Measurements from ENCODE around the gene ODAD4.

The ODAD4 gene

DNA sequence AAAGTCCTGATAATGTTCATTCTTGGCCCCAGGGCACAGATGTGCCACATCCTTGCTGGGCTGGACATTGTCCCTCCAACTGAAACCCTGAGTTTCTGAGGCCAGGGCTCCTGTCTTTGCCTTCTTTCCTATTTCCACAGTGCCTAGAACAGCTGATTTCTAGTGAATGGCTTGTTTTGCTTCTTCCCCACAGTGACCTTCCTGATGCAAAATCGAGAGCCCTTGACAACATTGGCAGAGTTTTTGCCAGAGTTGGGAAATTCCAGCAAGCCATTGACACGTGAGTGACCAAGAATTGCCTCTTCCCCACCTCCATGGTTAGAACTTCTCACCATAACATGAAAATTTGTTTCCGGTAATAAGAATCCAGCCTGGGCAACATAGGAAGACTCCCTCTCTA lies 14.5 kb downstream of the ODAD4 start:
- DNase-seq: no peak

DNA sequence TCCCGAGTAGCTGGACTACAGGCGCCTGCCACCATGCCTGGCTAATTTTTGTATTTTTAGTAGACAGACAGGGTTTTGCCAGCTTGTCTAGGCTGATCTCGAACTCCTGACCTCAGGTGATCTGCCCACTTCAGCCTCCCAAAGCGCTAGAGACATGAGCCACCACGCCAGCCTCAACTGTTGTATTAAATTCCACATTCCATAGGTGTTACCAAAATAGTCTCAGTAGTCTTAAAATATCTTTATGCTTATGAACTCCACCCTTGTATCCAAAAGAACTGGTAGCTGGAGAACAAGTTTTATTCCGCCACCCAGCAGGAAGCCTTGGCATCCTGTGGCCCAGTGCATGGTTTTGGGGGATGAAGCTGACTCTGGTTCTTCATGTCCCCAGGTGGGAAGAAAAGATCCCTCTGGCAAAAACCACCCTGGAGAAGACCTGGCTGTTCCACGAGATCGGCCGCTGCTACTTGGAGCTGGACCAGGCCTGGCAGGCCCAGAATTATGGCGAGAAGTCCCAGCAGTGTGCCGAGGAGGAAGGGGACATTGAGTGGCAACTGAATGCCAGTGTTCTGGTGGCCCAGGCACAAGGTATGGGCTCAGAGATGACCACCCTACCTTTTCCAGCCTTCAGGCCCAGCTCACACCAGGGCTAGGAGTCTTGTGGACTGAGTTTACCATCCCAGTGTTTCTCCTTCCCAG lies 18.5 kb downstream of the ODAD4 start:
- DNase-seq: no peak

- no peak for DNase-seq
Observed at GRCh38 chr17:41956522-41956921, 26.1 kb downstream of the ODAD4 start.

- DNase-seq: no peak
Observed at GRCh38 chr17:41957031-41957868, 26.8 kb downstream of the ODAD4 start.

DNA sequence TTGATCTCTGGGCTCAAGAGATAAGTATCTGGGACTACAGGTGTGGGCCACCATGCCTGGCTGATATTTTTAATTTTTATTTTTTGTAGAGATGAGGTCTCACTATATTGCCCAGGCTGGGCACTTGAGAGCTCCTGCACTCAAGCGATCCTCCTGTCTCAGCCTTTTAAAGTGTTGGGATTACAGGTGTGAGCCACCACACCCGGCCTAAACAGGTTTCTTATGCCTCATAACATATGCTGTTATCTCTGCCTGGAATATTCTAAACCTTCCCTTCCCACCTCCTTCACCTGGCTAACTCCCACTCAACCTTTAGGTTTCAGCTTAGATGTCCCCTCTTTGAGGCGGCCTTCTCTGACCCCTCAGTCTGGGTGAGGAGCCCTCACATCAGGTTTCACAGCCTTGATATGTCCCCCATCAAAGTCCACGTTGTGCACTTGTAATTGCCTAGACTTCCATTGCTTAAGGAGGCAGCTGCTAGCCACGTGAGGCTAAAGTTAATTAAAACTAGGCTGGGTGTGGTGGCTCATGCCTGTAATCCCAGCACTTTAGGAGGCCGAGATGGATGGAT lies 27.5 kb downstream of the ODAD4 start:
- no peak for DNase-seq

DNA sequence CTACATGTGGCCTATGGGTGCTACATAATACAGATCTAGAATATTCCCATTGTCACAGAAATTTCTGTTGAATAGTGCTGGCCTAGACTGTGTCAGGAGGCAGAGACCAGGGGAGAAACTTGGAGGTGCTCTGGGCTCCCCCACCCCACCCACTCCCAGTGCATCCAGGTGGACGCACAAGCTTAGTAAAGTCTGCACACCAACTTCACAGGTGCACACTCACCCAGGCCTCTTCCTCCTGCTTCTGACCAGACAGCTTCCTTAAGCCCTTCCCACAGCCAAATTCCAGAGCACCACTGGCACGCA lies 28.6 kb downstream of the ODAD4 start:
- DNase-seq: no peak

DNA sequence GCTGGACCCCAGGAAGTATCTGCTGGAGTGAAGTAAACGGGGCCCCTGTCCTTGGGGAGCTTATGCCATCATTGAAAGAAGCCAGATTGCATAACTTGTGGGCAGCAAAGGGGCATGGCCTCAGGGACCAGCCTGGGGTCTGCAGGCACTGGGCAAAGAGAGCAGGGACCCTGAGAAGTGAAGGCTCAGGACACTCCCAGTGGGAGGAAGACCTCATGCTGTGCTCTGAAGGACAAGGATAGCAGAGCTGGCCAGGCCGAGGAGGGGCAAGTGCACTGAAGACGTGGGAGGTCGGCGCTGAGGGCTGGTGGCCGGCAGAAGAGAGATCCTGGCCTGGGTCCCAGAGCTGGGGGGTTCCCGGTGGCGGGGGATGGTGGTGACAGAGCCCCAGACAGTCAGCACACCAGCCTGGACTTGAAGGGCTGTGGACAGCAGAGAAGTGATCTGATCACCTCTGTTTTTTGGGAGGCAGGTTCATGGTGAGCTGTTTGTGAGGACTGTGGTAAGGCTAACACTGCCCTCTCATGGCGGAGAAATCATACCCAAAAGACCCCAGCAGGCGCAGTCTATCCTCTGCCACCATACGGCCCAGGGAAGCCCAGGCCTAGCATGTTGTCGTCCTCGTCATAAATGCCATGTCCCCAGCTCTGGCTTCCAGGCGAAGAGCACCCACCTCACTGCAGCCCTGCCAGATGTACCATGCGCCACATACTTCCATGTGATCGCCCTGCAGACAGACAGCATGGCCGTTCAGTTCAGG lies 29.1 kb downstream of the ODAD4 start:
- DNase-seq: peak; percentile 21

DNA sequence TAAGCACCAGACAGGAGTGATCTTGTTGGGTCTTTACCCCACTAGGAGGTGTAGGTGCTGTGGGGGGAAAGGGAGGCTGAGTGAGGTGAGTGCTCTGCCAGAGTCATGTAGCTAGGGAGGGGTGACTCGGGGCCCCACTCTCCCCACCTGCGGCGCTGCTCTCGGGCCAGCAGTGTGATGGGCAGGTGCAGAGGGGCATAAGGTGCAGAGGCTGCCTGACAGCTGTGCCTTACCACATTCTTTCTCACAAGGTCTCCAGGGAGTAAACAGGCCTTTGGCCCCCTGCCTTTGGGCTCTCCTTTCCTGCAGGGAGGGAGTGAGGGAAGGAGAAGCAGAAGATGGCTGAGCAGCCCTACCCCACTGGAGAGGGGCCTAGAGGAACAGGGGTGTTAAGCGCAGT lies 31.7 kb downstream of the ODAD4 start:
- DNase-seq: no peak

DNA sequence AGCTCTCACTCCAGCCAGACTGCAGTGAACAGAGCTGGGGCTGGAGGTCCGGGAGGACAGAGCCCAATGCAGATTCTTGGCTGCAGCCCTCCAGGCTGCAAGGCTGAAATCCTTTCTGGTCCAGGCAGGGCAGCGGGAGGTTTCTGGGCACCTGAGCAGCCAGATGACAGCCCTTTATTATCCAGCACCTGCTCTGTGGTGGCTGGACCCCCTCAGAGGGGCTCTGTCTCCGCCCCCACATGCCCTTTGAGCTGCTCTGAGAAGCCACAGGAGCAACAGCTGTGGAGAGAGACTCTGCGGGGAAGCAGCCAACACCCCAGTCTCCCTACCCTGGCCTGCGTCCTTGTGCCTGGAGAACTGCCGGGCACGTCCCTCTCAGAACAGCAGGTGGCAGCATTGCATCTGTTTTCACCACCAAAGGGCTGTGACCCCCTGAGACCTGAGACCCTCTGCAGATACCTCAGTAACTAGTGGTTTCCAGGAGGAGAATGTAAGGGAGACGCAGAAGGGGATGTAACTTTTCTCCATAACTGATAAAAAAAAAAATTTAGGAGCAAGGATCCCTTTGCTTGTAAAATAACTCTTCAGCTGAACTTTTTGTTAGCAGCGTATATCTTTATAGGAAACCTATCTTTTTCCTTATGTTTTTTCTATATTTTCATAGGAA lies 32.5 kb downstream of the ODAD4 start:
- DNase-seq: peak; percentile 34

DNA sequence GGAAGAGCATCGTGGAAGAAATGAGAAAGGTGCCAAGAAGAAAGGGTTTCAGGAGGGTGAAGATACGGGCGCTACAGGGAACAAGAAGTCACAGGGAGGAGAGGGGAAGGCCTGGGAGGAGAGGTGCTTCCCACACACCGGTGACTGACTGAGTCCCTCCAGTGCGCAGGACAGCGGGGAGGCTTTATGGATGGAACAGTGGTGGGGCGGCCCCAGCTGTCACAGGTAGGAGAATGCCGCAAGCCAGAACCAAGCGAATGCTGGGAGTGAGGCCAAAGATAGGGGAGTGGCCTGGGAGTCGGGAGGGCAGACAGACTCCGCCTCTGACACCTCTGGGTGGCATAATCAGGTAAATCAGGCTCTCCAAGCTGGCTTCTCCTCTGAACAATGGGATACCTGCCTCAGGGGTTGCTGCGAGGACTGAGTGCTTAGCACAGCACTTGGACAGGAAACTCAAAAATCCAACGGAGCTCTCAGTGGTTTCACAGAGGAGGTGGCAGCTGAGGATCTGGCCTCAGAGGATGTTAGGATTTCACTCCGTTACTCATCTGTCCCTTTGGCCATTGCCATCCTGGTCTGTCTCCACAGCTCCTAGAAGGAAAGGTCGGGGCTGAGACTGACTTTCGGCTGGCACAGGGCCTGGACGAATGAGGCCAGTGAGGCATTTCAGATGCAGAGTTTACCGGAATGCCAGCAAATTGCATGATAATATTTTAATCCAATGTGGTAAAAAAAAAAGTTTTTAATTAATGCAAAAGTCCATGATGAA lies 35.5 kb downstream of the ODAD4 start:
- DNase-seq: peak; percentile 37

DNA sequence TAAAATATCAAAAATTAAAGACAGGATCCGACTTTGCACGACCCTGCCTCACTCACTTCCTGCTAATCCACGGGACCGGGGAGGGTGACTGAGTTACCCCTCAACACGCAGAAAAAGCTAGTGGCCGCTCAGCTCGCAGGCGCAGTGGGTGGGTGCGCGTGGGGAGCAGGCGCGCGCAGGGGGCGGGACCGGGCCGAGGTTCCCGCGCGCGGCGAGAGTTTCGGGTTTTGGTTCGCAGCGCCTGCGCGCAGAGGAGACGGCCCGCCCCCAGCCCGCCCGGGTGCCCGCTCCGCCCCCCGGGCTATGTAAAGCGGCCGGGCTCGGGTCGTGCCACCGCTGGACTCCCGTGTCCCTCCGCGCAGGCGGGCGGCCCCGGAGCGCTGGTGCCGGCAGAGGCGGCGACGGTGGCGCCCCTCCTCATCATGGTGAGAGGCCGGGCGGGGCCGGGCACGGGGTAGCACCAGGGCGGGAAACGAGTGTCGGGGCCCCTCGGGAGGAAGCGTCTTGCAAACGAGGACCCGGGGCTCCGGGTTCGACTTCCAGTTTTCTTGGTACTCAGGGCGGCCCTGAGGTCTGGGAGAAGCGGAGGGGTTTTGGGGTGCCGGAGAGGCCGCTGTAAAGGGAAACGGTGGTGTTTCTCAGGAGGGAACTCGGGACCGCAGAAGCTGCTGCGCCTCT lies 36.2 kb downstream of the ODAD4 start, which contains the start of gene CNP:
TSS of gene CNP (plus strand) at position 333 of the 678 bp plus-strand sequence. CDS start at position 423, 90 bp downstream.
- DNase-seq: peak; percentile 82

DNA sequence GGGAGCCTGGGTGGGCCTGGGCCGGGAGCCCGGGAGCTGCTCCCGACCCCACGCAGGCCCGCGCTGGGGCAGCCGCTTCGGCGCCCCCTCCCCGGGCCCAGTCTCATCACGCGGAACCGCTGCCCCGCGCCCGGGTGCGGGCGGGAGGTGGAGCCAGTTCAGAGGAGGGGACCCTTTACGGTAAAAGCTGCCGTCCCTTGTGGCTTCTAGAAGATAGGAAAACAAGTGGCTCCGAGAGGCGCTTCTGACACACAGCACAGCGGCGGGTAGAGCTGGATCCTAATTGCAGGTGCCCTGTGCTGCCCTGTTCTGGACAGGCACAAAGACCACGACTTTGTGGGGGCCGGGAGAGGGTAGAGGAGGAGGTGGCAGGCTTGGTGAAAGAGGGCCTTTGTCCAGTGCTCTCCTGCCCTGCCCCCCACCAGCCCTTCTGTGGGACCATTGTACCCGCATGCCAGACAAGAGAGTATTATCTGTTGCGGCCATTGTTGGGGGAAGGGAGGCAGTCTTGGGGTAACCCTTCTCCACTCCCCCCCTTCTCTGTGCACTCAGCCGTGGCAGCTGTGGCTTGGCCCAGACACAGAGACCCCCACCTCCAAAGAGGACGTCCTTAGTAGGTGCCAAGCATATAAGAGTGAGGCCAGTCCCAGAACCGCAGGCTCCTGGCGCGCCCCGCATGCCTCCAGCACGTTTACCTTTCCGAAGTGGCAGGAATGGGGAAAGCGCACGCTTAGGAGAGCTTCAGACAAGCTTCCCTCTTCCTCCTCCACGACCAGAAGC lies 36.9 kb downstream of the ODAD4 start:
- DNase-seq: no peak

DNA sequence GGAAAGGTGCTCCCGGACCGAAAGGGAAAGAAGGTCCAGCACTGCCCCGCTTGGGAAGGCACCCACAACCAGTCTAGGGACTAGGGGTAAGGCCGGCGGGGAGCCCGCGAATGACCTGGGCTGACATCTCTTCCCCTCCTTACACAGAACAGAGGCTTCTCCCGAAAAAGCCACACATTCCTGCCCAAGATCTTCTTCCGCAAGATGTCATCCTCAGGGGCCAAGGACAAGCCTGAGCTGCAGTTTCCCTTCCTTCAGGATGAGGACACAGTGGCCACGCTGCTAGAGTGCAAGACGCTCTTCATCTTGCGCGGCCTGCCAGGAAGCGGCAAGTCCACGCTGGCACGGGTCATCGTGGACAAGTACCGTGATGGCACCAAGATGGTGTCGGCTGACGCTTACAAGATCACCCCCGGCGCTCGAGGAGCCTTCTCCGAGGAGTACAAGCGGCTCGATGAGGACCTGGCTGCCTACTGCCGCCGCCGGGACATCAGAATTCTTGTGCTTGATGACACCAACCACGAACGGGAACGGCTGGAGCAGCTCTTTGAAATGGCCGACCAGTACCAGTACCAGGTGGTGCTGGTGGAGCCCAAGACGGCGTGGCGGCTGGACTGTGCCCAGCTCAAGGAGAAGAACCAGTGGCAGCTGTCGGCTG lies 37.6 kb downstream of the ODAD4 start:
- DNase-seq: no peak

GRCh38 chr17:41968676-41969075 lies 38.3 kb downstream of the ODAD4 start:
- DNase-seq: no peak

GRCh38 chr17:41970901-41971331 lies 40.5 kb downstream of the ODAD4 start:
- no peak for DNase-seq

GRCh38 chr17:41971721-41972523 lies 41.5 kb downstream of the ODAD4 start:
- DNase-seq: no peak

- DNase-seq: no peak
Observed at GRCh38 chr17:41972571-41973407, 42.4 kb downstream of the ODAD4 start.

DNA sequence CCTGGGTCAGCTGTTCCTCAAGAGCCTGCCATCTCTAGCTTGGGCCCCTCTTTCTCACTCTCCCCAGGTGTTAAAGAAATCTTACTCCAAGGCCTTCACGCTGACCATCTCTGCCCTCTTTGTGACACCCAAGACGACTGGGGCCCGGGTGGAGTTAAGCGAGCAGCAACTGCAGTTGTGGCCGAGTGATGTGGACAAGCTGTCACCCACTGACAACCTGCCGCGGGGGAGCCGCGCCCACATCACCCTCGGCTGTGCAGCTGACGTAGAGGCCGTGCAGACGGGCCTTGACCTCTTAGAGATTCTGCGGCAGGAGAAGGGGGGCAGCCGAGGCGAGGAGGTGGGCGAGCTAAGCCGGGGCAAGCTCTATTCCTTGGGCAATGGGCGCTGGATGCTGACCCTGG lies 43.0 kb downstream of the ODAD4 start:
- no peak for DNase-seq
